ENCODE measurements around the gene KDM5B. TPM values are rescaled to one million over a fixed set of nuclear protein-coding genes. Genes with fewer than 3 reads are reported as not detected.

KDM5B gene
- total RNA-seq, 1 experiment from 2014 or later: 44.6 TPM

DNA sequence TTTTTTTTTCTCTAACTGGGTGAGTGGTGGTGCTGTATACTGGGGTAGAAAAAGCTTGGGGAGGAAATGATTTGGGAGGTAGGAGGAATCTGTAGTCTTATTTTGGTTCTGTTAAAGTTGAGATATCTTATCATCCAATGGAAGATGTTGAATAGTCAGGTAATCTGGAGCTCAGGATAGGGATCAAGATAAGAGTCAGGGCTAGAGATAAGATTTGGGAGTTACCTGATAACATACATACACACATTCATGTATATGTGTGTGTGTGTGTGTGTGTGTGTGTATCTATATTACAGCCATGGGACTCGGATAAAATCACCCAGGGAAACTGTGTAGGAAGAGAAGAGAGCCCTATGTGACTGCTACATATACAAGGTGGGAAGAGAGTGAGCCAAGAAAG is 10.6 kb upstream of the KDM5B start:
- intact Hi-C loops (cut with micrococcal nuclease): no loop called here
- CTCF ChIA-PET: no interaction called here

More for the DNA sequence above, 10.6 kb upstream of the KDM5B start:
- RAD21 ChIA-PET (ENCODE audit: low non-redundant PET in 1 of 2, low total read pairs in 2 of 2, uncharacterized antibody in 2 of 2, unreplicated experiment in 2 of 2): no interaction called here
- DNase-seq (ENCODE audit: low read depth, low spot score): no peak
- POLR2A ChIA-PET: no interaction called here
- H4K20me1 ChIP-seq (ENCODE audit: insufficient read depth): no peaks in the 10 kb centered on the region
- H3K27me3 ChIP-seq (ENCODE audit: insufficient read depth, low read length): no peaks in the 10 kb centered on the region
- H3K9ac ChIP-seq (ENCODE audit: low read length): no peak overlapping the region
- no peak overlapping the region for H3K27ac ChIP-seq (ENCODE audit: low read depth, low read length)
- H3K4me2 ChIP-seq (ENCODE audit: low read length): no peak overlapping the region
- H3K9me3 ChIP-seq (ENCODE audit: control insufficient read depth in 1 of 2, insufficient read depth in 1 of 2, low read depth in 1 of 2, low read length in 2 of 2): no peaks in the 10 kb centered on the region
- H3K36me3 ChIP-seq (ENCODE audit: control insufficient read depth in 1 of 2, insufficient read depth in 2 of 2, low read length in 2 of 2): no peaks in the 10 kb centered on the region
- no TSS peak for BruUV-seq (replicated peaks)
- H3K4me3 ChIP-seq (replicated peaks in 1 of 2; ENCODE audit: low read depth in 1 of 2, low read length in 2 of 2): no peak overlapping the region
- H3K9me2 ChIP-seq (ENCODE audit: insufficient read depth): no peaks in the 10 kb centered on the region
- peaks cover 0 to 7% of the 10 kb centered on the region in 2 experiments; a peak in 1 of 4 replicates for H3K4me1 ChIP-seq (ENCODE audit: control insufficient read depth in 1 of 2, insufficient read depth in 2 of 2, low read length in 2 of 2)
- TF ChIP-seq TCF7L2 (IDR thresholded peaks at IDR 0.05; ENCODE audit: borderline replicate concordance, extremely low read depth, insufficient read depth, insufficient read length): no peak
- TF ChIP-seq ZFX (IDR thresholded peaks at IDR 0.05): no peak
- TF ChIP-seq FOSL1 (IDR thresholded peaks at IDR 0.05; ENCODE audit: low read depth): no peak
- TF ChIP-seq CTCF (IDR thresholded peaks at IDR 0.05 in 2 of 3, conservative IDR thresholded peaks at IDR 0.05 in 1 of 3; ENCODE audit: borderline replicate concordance in 1 of 3, insufficient read depth in 1 of 3, low read depth in 2 of 3, low read length in 2 of 3): no peak
- no peak for TF ChIP-seq JUND (IDR thresholded peaks at IDR 0.05)
- no peak for TF ChIP-seq SIN3A (IDR thresholded peaks at IDR 0.05; ENCODE audit: low read depth)
- TF ChIP-seq YY1 (IDR thresholded peaks at IDR 0.05; ENCODE audit: extremely low read depth, insufficient replicate concordance, low read depth, low read length): no peak
- no peak for TF ChIP-seq ELF1 (IDR thresholded peaks at IDR 0.05; ENCODE audit: borderline replicate concordance, low read depth)
- TF ChIP-seq EZH2 (IDR thresholded peaks at IDR 0.05): no peak
- TF ChIP-seq EZH2phosphoT487 (IDR thresholded peaks at IDR 0.05; ENCODE audit: borderline replicate concordance): no peak
- TF ChIP-seq CBX3 (IDR thresholded peaks at IDR 0.05; ENCODE audit: low read depth): no peak
- TF ChIP-seq ZNF274 (IDR thresholded peaks at IDR 0.05; ENCODE audit: low read depth, low read length): no peak
- no peak for TF ChIP-seq SRF (IDR thresholded peaks at IDR 0.05; ENCODE audit: low read depth)
- TF ChIP-seq, protein P1, sequence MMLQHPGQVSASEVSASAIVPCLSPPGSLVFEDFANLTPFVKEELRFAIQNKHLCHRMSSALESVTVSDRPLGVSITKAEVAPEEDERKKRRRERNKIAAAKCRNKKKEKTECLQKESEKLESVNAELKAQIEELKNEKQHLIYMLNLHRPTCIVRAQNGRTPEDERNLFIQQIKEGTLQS (IDR thresholded peaks at IDR 0.05): no peak
- no peak for TF ChIP-seq MAX (IDR thresholded peaks at IDR 0.05)
- no peak for TF ChIP-seq POLR2A (IDR thresholded peaks at IDR 0.05; ENCODE audit: borderline replicate concordance, extremely low read depth, insufficient read depth, insufficient read length)
- no peak for TF ChIP-seq ZBTB33 (IDR thresholded peaks at IDR 0.05; ENCODE audit: extremely low read depth, insufficient replicate concordance, low read length)
- TF ChIP-seq EGR1 (IDR thresholded peaks at IDR 0.05; ENCODE audit: low read depth): no peak
- no peaks in the 10 kb centered on the region for H3K79me2 ChIP-seq (ENCODE audit: insufficient read depth, low read length)
- no peak overlapping the region for H2AFZ ChIP-seq (ENCODE audit: low read depth, low read length, poor library complexity, severe bottlenecking)
- ATAC-seq: no peak

Data from HCT116 (cell line).